ENCODE measurements around the gene COL26A1. TPM values are rescaled to one million over a fixed set of nuclear protein-coding genes. Genes with fewer than 3 reads are reported as not detected.

COL26A1 gene
- total RNA-seq, 1 experiment from 2014 or later: not detected

- DNase-seq (ENCODE audit: low spot score): no peak
Measured at GRCh38 chr7:101532400-101533102, 169.9 kb downstream of the COL26A1 start.

- DNase-seq (ENCODE audit: low spot score): no peak
Measured at GRCh38 chr7:101533103-101533465, 170.4 kb downstream of the COL26A1 start.

GRCh38 chr7:101534015-101534803, 171.5 kb downstream of the COL26A1 start:
- no peak for DNase-seq (ENCODE audit: low spot score)

GRCh38 chr7:101534873-101535272, 172.2 kb downstream of the COL26A1 start:
- DNase-seq (ENCODE audit: low spot score): no peak

- DNase-seq (ENCODE audit: low spot score): no peak
Measured at GRCh38 chr7:101535351-101535751, 172.7 kb downstream of the COL26A1 start.

- no peak for DNase-seq (ENCODE audit: low spot score)
Measured at GRCh38 chr7:101536232-101536631, 173.6 kb downstream of the COL26A1 start.

- no peak for DNase-seq (ENCODE audit: low spot score)
Measured at GRCh38 chr7:101536668-101537067, 174.0 kb downstream of the COL26A1 start.

- DNase-seq (ENCODE audit: low spot score): no peak
Measured at GRCh38 chr7:101537205-101537604, 174.5 kb downstream of the COL26A1 start.

- no peak for DNase-seq (ENCODE audit: low spot score)
Measured at GRCh38 chr7:101537935-101538595, 175.4 kb downstream of the COL26A1 start.

GRCh38 chr7:101538596-101539459, 176.2 kb downstream of the COL26A1 start:
- peak; percentile 63 for DNase-seq (ENCODE audit: low spot score)

GRCh38 chr7:101539784-101540183, 177.1 kb downstream of the COL26A1 start:
- no peak for DNase-seq (ENCODE audit: low spot score)

GRCh38 chr7:101542527-101543241, 180.0 kb downstream of the COL26A1 start:
- DNase-seq (ENCODE audit: low spot score): peak; percentile 85

GRCh38 chr7:101543242-101543766, 180.6 kb downstream of the COL26A1 start:
- no peak for DNase-seq (ENCODE audit: low spot score)

GRCh38 chr7:101543846-101544245, 181.2 kb downstream of the COL26A1 start:
- no peak for DNase-seq (ENCODE audit: low spot score)

- DNase-seq (ENCODE audit: low spot score): no peak
Measured at GRCh38 chr7:101545441-101546190, 182.9 kb downstream of the COL26A1 start.

GRCh38 chr7:101546308-101546936, 183.7 kb downstream of the COL26A1 start:
- no peak for DNase-seq (ENCODE audit: low spot score)

- DNase-seq (ENCODE audit: low spot score): no peak
Measured at GRCh38 chr7:101547022-101547915, 184.6 kb downstream of the COL26A1 start.

GRCh38 chr7:101547916-101548661, 185.4 kb downstream of the COL26A1 start:
- DNase-seq (ENCODE audit: low spot score): no peak
